Measurements from ENCODE around the gene GORAB.

The GORAB gene, protein sequence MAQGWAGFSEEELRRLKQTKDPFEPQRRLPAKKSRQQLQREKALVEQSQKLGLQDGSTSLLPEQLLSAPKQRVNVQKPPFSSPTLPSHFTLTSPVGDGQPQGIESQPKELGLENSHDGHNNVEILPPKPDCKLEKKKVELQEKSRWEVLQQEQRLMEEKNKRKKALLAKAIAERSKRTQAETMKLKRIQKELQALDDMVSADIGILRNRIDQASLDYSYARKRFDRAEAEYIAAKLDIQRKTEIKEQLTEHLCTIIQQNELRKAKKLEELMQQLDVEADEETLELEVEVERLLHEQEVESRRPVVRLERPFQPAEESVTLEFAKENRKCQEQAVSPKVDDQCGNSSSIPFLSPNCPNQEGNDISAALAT

DNA sequence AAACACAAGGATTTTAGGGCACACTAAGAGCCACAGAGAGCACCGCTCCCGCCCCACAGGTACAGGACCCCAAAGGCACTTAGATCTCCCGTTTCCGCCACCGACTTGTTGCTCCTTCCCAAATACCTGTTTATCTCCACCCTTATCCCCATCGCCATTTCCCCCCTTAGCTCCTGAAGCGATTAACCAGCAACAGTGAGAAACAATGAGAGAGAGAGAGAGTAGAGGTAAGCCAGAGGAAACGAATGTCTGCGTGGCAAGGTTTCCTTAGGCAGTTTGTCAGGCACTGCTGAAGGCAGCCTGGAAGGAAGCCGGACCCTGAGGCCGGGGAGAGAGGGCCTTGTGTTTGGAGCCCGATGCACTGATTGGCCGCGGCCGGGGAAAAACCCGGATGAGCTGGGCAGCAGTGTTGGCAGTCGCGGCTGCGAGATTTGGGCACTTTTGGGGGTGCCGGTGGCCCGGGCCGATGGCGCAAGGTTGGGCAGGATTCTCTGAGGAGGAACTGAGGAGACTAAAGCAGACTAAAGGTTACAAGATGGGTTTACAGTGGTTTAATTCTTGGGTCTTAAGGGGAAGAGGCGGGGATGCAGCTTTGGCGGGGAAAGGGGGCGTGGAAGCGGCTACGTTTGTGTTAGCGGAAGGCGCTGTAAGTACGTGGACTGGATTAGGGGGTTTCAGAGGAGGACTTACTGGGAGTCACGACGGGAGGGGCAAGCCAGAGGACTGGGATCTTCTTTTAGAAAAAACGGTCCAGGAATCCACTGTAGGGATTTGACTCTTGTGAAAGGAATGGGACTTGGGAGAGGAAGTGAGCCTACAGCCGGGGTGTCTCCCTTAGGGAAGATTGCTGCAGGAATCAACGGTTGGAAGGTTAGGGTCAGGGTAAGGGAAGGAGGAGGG, at the start of gene GORAB:
Gene GORAB (plus strand): TSS at position 409 of the 900 bp plus-strand sequence. CDS start 58 bp downstream, at position 467.
- peak; percentile 75 for DNase-seq

DNA sequence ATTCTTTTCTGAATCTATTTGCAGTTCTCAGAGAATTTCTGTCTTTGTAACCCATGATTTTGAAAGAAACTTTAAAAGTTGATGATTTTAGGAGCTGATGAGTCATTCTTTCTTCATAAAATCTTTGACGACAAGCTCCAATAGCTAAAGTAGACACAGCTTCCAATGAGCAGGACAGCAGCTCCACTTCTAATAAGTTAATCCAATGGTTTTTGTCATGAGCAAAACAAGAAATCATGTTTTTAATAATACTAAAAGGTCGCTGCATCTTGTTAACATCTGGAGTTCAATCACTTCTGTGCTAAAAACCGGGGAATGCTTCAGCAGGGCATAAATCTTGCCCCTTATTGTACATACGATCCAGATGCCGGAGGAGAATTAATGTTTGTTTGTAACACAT, 48.9 kb upstream of the GORAB start:
- DNase-seq = no peak

DNA sequence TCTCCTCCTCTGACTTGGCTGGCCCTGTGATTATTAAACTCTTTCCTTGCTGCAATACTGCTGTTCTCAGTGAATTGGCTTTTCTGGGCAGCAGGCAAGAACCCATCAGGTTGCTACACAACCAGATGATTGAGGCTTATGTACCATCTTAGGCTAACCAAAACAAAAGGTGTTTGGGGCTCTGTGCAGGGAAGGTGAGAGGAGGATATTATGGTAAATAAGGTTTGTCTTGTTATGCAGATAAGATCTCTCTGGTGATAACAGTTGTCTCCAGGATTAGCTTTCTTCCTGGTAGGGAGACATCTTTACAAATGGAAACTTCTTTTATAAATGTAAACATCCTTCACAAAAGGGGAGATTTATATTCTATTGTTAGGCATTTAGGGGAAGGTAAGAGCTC, 44.5 kb upstream of the GORAB start:
- DNase-seq = no peak

DNA sequence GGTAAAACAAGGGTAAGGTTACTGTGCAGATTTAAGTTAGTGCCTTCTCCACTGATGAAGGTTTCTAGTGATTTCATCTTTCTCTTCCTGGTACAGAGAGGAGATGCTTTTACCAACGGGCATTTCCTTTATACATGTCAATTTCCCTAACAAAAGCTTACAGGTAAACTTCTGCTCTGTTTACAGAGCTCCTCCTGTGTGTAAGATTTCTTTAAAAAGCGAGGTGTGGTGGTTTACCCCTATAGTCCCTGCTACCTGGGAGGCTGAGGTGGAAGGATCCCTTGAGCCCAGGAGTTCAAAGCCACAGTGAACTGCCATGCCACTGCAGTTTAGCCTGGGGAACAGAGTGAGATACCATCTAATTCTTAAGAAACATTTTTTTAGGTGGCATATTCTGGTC, 40.7 kb upstream of the GORAB start:
- DNase-seq = no peak

DNA sequence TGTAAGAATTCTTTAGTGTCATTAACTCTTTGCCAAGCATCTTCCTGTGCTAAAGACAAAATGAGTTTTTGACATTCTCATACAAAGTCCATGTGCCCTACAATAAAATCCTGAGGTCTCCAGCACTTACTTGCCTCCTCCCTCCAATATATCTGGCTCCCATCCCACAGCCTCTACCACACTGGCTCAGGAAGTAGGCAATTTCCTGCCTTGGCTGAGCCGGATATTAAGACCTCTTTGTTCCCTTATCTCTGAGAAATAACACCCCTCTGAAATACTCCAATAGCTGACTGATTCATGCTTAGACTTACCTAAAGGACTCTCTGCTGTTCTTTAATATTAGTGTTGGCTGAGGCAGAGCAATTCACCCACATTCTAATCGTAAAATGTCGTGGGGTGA, 37.6 kb upstream of the GORAB start:
- no peak for DNase-seq

DNA sequence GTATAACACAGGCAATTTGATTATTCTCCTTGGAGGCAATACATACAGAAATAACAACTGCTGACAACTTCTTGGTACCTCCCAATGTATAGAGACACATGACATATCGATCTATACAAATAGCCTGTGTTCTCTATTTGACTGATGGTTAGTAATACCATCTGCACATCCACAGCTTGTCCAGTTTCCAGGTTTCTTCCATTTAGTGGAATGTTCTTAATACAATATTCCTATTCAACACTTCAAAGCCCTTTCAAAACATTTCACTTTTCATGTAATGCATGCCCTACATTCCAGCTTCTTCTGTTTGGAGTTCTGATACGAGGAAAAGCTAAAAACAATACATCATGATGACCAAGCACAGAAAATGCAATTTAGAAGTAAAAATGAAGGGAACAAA, 37.0 kb upstream of the GORAB start:
- no peak for DNase-seq

DNA sequence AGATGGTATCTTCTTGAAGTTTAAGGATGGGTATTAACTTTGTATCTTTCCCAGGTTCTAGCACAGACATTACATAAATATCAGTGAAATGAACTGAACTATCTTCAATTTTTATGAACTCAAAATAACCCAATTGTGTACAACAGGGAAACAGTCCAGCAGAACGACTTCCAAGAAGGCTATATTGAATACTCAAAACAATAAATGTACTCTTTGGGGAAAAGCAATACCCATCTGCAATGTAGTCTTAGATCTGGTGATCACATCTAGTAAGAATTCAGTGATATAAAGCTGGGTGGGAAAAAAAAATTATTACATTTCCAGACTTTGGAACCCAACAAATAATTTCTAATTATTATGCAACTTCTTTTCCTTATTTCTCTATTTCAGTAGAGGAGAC, 33.1 kb upstream of the GORAB start:
- DNase-seq = no peak

DNA sequence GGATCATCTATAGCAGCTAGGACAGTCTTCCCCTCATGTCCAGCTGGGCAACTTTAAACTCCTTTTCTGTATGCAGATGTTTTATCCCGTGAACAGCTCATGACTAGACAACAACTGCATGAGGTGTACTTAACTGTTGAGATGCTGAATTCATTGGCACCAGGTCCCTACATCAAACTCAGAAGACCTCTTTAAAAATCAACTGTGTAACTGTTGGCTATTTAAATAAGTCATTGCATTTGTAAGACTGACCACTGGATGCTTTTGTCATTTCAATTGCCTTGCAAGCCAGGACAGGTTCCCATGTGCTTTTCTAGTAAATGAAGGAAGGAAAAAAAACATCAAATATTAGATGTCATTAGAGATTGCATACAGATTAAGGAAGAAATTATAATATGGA, 28.3 kb upstream of the GORAB start:
- DNase-seq = no peak

DNA sequence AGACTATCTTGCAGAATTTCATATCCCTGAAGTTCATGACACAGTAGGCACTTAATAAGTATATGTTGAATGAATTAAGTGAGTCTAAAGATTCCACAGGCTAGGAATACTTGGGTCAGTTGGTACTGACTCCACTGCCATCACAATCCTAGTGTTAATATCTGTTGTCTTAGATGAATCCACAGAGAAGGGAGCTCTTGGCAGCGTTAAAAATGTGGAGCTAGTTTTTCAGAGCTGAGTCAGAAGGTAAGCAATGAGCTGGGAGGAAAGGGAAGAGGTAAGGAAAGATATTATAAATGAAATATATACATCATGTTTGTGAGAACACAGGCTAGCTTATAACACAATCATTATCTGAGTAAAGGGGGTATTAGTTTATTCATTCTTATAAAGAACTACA, 21.8 kb upstream of the GORAB start:
- no peak for DNase-seq

DNA sequence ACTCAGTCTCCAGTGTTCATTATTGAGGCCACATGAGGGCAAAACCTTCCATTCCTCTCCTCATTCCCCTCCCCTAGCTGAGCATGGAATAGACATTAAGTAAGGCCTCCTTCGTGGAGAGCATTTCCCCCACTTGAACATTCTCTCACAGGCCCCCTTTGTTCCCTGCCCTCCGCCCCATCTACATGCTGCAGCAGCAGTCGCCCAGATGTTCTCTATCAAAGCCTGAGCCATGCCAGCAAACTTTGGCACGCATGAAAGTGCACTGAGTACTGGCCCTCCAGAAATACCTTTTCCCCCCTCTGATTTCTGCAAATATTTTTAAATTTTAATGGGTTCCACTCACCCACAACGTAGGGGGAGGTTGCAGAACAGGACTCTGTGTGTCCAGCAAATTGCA, 20.9 kb upstream of the GORAB start:
- no peak for DNase-seq

DNA sequence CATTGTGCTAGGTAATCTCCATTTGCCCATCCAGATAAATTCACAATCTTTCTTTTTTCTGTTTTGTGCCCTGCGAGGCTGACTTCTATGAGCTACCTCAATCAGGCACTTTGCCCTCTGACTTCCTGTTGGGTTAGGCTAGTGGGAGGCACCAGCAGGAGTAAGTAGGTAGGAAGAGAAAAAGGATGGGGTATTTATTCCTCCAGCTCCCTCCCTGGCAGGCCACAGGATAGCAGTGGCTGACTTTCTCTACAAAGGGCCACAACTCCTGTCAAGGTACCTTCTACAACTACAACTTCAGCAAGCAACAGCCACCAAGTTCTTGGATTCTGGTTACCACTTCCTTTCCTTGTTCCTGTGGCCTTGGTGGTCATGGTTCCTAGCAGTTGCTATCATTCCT, 18.8 kb upstream of the GORAB start:
- DNase-seq = no peak

DNA sequence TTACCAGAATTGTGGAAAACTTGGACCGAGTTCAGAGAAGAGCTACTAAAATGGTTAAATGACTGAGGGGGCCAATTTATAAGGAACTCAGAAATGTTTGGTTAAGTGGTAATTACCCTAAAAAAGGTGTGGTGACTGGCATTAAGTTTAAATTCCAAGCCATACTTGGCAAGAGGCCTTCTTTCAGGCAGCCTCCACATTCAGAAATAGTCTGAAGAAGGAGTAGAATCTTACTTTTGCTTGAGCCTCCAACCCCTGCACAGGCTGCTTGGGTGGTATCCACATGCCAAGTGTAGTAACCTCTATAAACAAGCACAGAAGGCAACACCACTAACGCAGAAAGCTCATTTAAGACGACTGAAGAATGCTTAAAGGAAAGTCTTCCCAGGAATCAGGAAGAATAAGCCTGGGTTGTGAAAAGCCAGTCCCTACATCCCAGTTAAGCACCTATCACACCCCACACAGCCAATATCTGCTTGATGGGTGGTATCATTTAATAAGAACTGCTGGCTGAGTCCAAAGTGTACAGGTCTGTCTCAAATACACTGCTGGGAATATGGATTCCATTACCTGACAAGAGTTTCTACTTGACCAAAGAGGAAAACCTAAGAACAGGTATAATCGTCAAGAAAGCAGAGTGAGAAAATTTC, 13.7 kb upstream of the GORAB start:
- DNase-seq = no peak

DNA sequence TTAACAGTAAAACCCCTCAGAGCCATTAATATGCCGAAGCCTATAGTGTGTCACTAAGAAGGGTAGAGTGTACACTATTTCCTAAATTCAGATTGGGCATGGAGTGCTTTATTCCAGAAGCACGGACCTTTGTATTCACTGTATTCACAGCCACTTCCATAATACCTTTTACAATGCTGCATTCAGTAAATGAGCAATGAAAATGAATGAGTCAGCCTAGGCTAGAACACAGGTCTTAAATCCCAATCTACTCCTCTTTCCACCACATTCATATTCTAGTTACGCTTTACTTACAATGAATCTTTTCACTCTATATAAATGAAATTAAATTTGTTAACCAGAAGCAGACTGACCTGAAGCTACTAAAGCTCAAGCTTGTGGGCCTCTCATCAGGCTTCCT, 13.0 kb upstream of the GORAB start:
- no peak for DNase-seq

DNA sequence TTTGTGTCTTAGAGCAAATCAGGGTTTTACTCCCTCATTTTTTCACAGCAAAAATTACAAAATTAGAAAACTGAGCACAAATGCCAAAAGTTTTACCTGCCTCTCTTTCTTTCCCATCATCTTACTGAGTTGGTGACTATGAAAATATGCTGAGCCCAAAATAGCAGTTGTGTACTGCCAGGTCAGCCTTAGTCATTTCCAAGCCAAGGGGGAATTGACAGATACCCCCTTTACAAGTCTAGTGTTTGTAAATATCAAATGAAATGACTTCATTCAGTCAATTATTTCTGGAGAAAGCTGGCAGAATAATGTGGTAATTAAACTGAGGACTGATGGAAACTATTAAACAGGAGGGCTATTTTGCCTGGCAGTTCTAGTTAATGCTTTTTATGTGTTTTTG, 11.4 kb upstream of the GORAB start:
- DNase-seq = no peak

DNA sequence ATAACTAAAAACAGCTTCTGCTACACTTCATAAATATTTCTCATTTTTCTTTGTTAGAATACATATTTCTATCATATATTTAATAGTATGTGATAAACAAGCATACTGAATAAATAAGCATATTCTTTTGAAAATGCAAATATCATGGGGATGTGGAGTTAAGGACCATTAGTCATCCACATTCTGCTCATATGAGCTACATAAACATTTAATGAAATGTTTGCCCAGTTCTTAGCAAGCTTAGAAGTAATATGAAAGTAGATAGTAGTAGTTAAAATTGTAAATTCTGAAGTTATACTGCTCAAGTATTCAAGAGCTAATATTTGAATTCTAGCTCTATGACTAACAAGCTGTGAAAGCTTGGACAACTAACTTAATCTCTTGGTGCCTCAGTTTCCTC, 10.1 kb upstream of the GORAB start:
- DNase-seq = no peak

DNA sequence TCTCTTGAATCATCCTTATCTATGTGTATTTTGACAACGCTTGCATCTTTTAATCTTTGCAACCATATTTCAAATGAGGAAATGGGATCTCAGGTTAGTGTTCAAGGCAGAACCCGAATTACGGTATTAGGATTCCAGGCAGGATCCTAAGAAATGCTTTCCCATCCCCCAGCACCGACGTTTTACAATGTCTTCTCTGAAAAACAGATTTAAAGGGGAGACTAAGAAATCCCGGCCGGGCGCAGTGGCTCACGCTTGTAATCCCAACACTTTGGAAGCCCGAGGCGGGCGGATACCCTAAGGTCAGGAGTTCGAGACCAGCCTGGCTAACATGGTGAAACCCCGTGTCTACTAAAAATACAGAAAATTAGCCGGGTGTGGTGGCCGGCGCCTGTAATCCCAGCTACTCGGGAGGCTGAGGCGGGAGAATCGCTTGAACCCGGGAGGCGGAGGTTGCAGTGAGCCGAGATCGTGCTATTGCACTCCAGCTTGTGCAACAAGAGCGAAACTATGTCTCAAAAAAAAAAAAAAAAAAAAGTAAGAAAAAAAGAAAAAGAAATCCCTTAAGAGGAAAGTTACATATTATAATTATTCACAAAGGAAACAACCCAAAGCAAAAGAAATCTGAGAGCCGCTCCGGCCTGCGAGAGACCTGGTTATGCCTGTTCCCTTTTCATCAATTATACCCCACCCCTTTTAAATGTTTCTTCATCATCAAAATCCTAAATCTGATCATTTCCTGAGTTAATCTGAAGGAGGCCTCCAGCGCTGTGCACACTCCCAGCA, 801 bp upstream of the GORAB start:
- DNase-seq = no peak

DNA sequence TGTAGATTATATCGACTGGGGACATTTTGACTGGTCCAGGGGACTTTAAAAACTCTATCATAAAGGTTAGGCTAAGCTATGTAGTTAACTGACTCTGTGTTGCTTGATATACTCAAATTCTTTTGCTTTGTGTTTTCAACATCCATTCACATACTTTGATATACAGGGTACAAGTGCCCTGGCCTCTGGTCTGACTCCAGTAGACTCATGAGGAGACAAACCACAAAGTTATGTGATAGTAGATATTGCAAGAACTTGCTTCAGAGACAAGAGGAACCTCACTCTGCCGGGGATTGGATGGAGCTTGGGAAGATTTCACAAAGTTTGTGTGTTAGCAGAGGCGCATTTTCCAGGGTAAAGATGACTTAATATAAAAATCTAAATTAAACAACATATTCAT, 1.3 kb downstream of the GORAB start:
- no peak for DNase-seq

DNA sequence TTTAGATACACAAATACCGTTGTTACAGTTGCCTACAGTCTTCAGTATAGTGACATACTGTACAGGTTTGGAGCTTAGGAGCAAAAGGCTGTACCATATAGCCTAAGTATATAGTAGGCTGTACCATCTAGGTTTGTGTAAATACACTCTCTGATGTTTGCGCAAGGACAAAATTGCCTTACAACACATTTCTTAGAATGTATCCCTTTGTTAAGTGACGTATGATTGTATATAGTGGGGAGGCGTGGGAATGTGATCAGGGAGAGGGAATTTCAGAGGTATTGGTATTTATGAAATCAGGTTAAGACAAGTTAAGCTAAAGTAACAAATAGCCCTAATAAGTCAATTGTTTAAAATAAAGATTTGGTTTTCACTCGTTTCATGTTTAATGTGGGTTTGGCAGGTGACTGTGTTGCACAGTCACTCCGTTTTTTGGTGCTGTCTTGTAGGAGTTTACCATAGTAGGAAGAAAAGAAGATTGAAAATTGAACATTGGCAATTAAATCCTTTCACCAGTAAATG, 2.7 kb downstream of the GORAB start:
- no peak for DNase-seq

DNA sequence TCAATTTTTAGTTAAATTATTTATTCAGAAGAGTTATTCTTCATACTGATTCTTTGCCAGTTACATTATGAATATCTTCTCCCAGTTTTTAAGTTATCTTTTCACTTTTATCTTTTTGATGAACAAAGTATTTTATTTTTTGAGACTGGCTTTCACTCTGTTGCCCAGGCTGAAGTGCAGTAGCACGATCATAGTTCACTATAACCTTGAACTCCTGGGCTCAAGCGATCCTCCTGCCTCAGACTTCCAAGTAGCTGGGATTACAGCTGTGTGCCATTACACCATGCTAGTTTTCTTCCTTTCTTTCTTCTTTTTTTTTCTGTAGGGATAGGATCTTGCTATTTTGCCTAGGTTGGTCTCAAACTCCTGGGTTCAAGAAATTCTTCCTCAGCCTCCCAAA, 3.5 kb downstream of the GORAB start:
- no peak for DNase-seq

DNA sequence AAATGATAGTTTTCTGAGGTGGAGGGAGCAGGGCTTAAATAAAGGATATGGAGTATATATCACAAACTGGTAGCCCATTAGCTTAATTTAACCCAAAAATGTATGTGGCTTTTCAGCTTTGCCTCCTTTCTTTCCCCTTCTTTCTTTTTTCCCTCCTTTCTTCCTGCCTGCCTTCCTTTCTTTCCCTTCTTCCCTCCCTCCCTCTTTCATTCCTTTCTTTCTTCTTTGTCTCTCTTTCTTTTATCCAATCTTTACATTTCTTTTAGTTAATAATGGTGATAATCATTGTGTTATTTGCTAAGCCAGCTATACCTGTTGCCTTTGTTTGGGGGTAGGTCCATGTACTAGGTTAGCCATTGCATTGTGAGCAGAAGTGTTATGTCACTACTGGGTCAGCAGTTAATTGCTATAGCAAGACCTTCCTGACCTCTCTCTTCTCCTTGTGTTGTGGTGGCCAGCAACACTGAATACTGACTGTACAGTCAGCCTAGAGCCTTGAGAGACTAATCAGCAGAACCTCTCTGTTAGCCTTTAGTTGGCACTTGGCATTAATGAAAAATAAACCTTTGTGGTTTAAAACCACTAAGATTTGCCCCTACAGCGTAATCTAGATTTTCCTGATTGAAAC, 5.1 kb downstream of the GORAB start:
- no peak for DNase-seq

DNA sequence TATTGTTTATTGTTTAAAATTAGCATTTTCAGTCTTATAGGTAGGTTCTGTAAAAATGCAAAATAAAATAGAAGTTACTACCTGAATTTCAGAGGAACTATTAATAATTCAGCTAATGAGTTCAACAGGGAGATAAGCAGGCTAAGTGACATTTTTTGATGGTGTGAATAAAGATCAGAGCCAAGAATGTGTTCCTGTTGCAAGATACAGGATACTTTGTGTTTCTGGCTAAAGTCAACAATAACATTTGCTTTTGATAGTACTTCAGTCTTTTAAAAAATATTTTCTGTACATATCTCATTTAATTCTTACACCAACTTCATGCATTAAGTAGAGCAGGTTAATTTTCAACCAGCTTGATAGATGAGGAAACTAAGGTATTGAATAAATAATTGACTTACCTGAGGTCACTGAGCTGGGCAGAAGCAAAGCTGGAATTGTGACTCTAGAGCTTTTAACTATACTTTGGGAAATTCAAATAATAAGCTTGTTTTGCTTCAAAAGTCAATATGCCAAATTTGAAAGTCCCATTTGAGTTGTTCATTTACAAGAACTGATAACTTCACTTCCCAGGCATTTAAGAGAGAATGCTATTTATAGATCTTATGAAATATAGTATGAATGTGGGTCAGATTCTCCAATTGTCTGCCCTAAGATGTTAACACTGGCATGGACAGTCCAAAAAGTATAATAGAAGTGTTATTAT, 6.0 kb downstream of the GORAB start:
- DNase-seq = no peak

DNA sequence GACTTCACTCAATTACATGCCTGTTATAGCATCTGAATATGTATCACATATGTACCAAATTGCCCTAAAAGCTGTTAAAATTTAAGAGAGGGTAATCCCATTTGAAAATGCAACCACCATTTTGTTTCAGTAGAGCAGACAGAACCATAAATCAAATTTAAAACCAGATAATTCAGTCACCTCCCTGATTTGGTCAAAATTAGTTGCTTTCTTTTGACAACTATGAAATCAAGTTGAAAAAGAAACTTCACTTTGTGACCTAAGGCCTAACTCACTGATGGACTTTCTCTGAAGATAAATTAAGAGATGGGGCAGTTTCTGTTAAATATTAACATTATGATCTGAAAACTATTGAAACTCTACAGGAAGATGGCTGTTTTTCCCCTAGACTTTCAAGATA, 6.7 kb downstream of the GORAB start:
- no peak for DNase-seq

Data from COR-L47 (cell line).